ENCODE data around the gene WASL.

GRCh38 chr7:123681561-123681960, 67.2 kb downstream of the WASL start:
- no peak for TF ChIP-seq CTCF (IDR thresholded peaks at IDR 0.05)
- no peak for TF ChIP-seq POLR2A (IDR thresholded peaks at IDR 0.05)
